NCI-H82 (cell line): ENCODE measurements around the gene HYI.
"Not testable (repeated sequence)": the region's sequence is repeated elsewhere in the genome, so short reads cannot be mapped to it uniquely, and the experiment has no call there.

Experiments
- DNase-seq: peaks from one replicate; lab custom pipeline; 2025; lab: John Stamatoyannopoulos, UW

The HYI gene

DNA sequence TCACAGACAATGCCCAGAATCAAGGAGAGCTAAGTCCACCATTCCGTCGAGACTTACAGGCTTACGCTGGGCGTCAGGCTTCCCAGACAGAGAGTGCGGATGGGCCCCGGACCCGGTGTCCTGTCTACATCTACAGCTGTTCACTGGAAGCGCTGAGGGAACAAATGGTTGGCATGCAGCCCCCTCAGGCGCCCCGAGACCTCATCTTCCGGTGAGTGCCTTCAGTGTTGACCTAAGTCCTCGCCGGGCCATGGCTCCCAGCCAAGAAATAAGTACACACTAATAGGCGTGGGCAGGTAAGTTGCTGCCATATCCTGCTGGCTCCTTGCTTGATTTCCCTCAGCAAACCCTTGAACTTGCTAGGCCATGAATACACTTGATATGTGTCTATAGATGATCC, 26.2 kb downstream of the HYI start:
- no peak for DNase-seq

DNA sequence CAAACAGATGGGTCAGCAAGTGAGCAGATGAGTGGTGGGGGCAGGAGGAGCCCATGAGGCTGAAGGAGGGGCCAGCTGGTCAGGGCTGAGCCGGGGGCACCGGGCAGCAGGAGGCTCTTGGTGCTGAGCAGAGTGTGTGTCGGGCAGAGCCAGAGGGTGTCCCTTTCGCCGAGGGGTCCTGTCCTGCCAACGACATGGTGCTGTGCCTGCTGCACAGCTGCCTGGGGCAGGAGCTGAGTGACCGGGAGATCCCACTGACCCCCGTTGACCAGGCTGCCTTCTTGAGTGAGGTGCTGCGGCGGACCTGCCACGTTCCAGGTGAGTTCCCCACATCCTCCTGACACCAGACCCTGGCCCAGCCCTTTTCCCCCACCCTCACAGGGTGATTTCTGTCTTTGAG, 27.5 kb downstream of the HYI start:
- no peak for DNase-seq

DNA sequence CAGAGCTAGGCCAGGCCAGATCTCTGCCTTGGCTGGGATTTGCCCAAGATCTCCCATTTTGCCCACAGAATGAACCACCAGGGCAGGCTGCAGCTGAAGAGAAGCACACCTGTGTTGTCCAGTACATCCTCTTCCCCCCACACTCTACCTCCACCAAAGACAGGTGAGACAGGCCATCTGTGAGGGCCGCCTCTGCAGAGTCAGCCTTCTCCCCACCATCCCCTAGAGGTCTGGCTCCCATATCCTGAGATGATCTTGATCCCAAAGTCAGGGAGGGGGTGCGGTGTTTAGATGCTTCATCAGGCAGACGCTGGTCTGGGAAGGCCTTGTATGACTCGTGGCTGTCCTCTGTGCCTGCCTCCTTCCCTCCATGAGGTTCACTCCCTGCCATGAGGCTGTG, 28.7 kb downstream of the HYI start:
- DNase-seq, result no peak

DNA sequence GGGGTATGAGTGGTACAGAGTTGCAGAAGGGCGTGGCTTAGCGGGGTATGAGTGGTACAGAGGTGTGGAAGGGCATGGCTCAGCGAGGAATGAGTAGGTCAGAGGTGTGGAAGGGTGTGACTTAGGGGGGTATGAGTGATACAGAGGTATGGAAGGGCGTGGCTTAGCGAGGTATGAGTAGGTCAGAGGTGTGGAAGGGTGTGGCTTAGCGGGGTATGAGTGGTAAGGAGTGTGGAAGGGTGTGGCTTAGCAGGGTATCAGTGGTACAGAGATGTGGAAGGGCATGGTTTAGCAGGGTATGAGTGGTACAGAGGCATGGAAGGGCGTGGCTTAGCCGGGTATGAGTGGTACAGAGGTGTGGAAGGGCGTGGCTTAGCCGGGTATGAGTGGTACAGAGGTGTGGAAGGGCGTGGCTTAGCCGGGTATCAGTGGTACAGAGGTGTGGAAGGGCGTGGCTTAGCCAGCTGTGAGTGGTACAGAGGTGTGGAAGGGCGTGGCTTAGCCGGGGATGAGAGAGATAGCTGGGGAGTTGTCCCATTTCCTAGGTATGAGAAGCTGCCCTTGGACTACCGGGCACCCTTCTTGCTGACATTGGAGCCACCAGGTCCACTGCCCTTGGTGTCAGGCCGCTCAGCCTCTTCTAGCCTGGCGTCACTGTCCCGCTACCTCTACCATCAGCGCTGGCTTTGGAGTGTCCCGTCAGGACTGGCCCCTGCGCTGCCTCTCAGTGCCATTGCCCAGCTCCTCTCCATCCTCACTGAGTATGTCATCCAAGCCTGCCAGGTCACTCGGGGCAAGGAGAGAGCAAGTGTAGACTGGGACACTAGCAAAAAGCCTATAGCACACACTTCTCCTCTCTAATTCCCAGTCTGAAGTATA, 29.8 kb downstream of the HYI start:
- DNase-seq, result no peak

DNA sequence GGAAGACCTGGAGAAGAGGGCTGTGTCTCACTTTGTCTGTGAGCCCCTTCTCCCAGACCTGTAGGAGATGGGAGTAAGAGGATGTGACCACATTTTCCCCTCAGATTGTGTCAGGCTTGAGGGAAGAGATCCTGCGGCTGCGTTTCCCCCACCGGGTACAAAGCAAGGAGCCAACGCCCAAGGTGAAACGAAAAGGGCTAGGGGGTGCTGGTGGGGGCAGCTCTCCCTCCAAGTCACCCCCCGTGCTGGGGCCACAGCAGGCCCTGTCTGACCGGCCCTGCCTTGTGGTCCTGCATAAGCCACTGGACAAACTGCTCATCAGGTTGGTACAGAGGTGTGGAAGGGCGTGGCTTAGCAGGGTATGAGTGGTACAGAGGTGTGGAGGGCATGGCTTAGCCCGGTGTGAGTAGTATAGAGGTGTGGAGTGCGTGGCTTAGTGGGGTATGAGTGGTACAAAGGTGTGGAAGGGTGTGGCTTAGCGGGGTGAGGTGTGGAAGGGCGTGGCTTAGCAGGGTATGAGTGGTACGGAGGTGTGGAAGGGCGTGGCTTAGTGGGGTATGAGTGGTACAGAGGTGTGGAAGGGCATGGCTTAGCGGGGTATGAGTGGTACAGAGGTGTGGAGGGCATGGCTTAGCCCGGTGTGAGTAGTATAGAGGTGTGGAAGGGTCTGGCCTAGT, 30.6 kb downstream of the HYI start:
- DNase-seq, result no peak

DNA sequence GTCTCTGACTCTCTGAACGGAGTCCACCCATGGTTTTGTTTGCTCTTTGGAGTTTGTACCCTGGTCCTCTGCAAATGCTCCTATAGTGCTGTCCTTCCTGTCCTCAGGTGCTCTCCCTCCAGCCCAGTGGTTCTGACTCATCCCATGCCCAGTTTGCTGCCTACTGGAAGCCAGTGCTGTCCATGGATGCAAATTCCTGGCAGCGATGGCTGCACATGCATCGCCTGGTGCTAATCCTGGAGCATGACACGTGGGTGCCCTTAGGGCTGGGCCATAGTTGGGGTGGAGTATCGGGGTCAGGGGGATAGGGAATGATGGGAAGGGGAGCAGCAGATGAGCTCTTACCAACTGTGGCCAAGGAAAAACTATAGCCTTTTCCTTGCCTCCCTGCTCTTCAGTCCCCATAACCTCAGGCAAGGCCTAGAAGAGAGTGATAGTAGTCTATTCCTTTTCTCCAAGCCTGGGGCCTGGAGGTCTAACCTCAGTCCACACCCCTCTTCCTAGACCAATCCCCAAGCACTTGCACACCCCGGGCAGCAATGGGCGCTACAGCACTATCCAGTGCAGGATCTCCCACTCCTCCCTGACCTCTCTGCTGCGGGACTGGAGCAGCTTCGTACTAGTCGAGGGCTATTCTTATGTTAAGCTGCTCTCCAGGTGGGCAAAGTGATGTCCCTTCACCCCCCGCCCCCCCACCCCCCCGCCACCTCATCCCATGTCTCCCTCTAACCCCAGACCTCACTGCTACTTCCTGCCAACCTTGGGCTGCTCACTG, 31.6 kb downstream of the HYI start:
- no peak for DNase-seq

DNA sequence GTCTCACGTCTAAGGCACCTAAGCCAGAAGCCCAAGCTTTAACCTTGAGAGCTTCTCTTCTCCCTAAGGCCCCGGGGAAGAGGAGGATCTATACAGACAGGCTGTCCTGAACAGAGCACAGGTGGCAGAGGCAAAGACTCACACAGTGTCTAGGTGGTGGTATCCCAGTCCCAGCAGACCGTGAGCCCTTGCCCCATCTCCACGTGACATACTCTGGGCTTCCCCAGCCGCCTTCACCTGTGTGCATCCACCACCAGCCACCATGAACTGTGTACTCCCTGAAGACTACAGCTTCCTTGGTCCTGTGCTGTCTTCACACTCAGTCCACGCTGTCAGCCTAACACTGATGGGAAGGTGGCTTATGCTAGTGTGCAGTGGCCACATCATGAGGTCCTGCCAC, 32.3 kb downstream of the HYI start:
- DNase-seq, result no peak

DNA sequence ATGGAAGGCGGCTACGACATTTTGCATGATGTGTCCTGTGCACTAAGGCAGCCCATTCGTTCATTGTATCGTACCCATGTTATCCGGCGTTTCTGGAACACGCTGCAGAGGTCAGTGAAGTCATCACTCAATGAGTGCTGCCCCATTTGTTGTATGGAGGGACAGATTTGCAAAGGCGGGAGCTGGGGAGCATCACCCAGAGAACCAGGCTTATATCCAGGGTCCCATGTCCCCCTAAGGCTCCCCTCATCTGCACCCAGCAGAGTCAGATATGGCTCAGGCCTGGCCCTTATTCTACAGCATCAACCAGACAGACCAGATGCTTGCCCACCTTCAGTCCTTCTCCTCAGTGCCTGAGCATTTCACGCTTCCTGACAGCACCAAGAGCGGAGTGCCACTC, 32.9 kb downstream of the HYI start:
- no peak for DNase-seq

DNA sequence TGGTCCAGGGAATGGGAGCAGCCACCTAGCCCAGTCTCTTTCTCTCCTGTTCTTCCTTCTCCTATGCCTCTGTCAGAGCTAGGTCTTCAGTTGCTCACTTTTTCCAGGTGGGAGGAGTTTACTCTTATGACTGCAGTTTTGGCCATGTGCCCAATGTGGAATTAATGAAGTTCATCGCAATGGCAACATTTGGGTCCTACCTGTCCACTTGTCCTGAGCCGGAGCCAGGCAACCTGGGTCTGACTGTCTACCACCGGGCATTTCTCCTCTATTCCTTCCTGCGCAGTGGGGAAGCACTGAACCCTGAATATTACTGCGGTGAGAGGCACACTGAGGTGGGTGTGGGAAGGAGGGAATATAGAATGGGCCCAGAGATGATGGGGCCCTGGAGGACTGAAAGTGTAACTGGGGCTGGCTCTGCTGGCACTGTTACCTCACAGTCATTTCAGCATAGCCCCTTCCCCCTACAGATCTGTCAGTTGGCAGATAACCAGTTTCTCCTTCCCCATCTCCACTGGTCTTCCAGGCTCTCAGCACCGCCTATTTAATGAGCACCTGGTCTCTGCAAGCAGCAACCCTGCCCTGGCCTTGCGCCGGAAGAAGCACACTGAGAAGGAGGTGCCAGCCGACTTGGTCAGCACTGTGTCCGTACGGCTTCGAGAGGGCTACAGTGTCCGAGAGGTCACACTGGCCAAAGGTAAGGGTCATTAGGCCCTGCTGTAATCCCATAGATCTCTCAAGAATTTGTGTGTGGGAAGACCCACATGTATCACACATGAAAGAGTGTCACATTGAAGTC, 33.9 kb downstream of the HYI start:
- DNase-seq, result no peak

DNA sequence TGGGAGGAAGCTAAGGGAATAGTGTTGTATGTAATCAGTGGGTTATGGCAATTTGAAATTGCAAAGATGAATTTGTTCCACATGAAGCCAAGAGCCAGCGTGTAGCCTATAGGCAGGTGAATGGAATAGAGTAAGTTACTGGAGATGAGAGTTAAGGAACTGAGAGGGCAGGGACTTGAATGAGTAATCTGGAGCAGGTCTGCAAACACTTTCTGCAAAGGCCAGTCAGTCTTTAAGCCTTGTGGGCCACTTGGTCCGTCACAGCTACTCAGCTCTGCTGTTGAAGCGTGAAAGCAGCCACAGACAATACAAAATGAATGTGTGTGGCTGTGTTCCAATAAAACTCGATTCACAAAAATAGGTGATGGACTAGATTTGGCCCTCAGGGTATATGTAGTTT, 34.9 kb downstream of the HYI start:
- DNase-seq, result no peak

DNA sequence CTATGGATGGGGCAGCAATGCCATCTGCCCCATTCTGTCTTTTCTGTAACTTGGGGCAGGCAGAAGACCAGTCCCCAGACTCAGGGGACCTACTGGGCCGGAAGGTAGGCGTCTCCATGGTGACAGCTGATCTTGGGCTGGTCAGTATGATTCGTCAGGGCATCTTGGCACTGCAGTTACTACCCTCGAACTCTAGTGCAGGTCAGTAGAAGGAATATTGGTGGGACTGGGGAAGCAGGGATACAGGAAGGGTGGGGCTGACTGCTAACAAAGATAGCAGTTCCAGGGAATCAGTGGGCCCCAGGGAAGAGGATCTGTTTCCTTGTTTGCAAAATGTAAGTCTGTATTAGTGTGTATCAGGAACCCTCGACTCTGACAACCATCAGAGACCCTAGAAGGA, 37.8 kb downstream of the HYI start:
- no peak for DNase-seq

DNA sequence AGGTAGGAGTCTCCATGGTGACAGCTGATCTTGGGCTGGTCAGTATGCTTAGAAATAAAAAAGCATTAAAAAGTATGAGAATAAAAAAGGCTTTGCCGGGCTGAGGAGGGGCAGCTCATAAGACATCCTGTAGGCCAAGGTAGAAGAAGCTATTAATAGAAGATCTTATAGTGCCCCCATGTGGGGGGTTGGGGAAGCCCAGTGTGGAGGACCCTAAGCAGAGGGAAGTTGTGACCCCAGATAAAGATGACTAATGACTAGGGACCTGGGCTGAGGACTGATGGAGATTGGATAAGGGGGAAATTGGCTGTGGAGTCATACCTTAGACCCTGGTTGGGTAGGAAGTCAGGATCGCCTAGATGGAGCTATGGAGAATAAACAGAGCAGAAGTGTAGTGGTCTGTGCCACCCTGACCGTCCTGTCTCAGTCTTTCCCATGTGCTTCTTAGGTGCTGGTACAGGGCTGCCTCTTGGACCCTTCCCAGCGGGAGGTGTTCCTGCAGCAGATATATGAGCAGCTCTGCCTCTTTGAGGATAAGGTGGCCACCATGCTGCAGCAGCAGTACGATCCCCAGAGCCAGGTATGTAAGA, 39.0 kb downstream of the HYI start:
- DNase-seq, result peak; percentile 90

DNA sequence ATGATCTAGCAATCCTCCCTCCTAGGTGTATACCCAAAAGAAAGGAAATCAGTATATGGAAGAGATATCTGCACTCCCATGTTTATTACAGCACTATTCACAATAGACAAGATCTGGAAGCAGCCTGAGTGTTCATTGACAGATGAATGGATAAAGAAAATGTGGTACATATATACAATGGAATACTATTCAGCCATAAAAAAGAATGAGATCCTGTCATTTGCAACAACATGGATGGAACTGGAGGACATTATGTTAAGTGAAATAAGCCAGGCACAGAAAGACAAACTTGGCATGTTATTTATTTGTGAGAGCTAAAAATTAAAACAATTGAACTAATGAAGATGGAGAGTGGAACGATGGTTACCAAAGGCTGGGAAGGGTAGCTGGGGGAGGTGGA, 40.3 kb downstream of the HYI start:
- DNase-seq, result not testable (repeated sequence)

DNA sequence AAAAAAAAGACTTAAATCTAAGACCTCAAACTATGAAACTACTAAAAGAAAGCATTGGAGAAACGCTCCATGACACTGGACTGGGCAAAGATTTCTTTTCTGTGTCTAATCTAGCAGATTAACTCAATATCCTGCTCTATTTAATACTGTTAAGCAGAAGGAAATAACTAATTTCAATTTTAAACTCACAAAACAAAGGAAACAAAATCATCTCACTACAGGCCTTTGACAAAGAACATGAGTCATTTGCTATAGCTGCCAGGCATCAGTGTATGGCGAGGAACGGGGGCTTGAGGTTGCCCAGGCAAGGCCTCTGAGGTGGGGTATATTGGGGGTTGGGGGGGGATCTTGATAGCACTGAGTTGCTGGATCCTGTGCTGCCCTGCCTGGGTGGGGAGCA, 43.2 kb downstream of the HYI start:
- DNase-seq, result no peak

DNA sequence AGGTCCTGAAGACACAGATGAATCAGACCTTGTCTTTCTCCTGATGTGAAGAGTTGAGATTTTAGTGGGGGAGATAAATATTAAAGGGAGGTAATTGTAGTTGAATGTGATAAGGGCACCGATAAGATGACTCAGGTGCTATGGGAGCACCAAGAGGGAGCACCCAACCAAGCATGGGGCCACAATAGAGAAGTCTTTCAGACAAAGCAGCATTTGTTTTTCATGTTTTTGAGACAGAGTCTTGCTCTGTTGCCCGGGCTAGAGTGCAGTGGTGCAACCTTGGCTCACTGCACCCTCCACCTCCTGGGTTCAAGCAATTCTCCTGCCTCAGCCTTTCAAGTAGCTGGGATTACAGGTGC, 47.9 kb downstream of the HYI start:
- DNase-seq, result no peak

DNA sequence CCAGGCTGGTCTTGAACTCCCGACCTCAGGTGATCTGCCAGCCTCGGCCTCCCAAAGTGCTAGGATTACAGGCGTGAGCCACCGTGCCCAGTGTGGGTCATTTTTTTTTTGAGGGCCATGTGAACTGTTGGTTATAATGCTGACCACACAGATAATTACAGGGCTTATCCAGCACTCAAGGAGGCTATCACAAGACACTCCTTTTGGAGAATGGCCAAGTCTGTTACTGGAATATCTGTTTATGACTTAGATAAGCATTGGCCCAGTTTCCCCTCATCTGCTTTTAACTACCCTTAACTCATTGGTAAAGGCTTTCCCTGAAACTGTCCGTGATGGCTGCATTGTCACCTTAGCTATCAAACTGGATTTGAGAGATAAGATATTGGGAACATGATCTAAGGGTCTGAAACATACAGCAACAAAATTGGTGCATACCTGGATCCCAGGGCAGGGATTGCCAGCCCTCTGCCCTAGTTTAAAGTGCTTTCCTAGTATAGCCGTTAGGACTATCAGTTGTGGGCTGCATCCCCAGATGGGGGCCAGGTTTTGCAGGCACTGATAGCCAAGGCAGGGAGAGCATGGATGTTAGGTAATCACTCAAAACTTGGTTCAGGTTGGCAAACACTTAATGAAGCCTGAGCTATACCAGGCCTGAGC, 48.4 kb downstream of the HYI start:
- no peak for DNase-seq

DNA sequence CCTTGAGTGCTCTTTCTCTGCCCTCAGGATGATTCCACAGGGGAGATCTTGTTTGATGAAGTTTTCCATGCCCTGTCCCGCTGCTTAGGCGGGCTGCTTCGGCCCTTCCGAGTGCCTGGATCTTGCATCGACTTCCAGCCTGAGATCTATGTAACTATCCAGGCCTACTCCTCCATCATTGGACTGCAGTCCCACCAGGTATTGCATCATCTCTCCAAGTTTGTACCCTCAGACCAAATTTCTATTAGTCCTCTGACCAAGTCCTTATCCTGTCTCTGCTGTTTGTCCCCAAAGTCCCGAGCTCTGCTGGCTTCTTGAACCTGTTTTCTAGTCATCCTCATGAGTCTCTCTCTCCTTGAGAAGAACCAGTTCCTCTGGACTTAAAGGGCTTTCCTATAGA, 49.4 kb downstream of the HYI start:
- DNase-seq, result no peak

DNA sequence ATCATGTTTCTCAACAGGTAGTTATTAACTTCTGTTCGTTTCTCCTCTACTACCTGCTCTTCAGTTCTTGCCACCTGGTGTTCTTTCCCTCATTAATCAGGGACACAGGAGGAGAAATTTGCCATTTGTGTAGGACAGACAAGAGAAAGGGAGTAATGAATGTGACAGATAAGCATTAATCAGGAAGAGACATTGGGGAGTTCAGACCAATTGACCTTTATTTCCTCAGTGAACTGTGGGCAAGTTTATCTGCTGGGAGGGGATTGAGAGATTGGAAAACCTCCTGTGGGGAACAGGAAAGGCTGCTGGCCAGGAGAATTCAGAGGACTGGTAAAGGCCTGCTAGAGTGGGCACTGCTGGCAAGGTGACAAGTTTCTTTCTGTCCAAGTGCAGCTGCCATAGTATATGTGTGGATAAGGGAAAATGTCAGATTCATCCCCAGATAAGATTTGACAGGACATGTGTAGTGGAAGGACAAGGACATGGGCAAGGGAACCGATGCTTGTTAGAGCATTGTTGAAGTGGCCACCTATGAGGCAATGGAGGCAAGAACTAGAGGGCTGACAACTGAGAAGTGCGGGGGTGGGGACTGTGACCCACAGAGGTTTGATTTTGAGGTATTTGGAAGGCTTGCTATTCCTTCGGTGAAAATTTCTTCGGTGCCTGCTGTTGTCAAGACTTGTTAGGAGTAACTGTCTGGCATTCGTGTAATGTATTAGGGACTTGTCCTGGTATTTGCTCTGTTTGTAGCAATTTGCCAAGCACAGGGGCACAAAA, 51.5 kb downstream of the HYI start:
- no peak for DNase-seq
